Lower leg skin (tissue), 3 donors: ENCODE measurements around the gene FAM221B.

Experiments
- POLR2A ChIP-seq, 2 donors: fragments of 450-650 bp; IDR thresholded peaks; one replicate each; pipeline ENCODE4 v1.6.1; 2016 to 2017; ENCODE audit warnings: antibody characterized with exemption in 2 of 2, mild to moderate bottlenecking in 1 of 2, moderate library complexity in 1 of 2
- TF ChIP-seq, protein P1 (sequence below), 3 donors: fragments of 450-650 bp; IDR thresholded peaks; one replicate each; pipeline ENCODE4 v1.5.1; 2016; ENCODE audit warnings: antibody characterized with exemption in 3 of 3, mild to moderate bottlenecking in 3 of 3, moderate library complexity in 2 of 3

DNA sequence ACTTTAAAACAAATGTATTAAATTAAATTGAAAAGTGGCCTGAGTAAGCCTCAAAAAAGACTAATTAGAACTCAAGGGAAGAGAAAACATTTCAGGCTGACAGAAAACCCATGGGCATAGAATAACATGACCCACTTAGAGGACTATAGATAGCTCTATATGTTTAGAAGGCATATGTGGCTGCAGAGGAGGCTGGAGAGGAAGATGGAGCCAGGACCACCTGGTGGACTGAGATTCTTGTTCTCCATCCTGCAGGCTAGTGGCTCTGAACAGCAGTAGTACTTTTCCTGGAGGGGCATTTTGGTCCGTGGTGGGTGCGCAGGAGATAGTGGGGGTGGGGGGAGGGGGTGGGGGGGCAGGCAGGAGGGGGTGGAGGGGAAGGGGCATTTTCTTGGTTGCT lies 47.5 kb downstream of the FAM221B start:
- TF ChIP-seq POLR2A (IDR thresholded peaks at IDR 0.05): no peak
- TF ChIP-seq, protein P1, sequence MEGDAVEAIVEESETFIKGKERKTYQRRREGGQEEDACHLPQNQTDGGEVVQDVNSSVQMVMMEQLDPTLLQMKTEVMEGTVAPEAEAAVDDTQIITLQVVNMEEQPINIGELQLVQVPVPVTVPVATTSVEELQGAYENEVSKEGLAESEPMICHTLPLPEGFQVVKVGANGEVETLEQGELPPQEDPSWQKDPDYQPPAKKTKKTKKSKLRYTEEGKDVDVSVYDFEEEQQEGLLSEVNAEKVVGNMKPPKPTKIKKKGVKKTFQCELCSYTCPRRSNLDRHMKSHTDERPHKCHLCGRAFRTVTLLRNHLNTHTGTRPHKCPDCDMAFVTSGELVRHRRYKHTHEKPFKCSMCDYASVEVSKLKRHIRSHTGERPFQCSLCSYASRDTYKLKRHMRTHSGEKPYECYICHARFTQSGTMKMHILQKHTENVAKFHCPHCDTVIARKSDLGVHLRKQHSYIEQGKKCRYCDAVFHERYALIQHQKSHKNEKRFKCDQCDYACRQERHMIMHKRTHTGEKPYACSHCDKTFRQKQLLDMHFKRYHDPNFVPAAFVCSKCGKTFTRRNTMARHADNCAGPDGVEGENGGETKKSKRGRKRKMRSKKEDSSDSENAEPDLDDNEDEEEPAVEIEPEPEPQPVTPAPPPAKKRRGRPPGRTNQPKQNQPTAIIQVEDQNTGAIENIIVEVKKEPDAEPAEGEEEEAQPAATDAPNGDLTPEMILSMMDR (IDR thresholded peaks at IDR 0.05): no peak
